Neural cell (in vitro differentiated cells): ENCODE results near the gene LSM6. TPM values are rescaled to one million over a fixed set of nuclear protein-coding genes. Genes with fewer than 3 reads are reported as not detected.

Experiments used
- H2AFZ ChIP-seq: fragments of 200-600, 300-800 bp; sonication (generic), shearing (Covaris generic); 2 replicates; pipeline ENCODE4 v1.6.0; 2014; ENCODE audit warnings: low read depth, mild to moderate bottlenecking, antibody characterized with exemption, low read length, moderate library complexity
- H3F3A ChIP-seq: fragments of 200-600 bp; shearing (Covaris generic); 2 replicates; pipeline ENCODE4 v1.6.1; 2016; ENCODE audit warnings: mild to moderate bottlenecking, moderate library complexity, mixed read lengths, antibody characterized with exemption, low read length; ENCODE audit not compliant: insufficient read depth, poor library complexity, severe bottlenecking
- H3K27ac ChIP-seq: fragments of 200-600, 300-800 bp; sonication (generic), shearing (Covaris generic); 2 replicates; pipeline ENCODE4 v1.5.1; 2014; ENCODE audit warnings: mild to moderate bottlenecking, low read length, moderate library complexity
- H3K27me3 ChIP-seq: fragments of 300-800, 200-600 bp; sonication (generic), shearing (Covaris generic); 2 replicates; pipeline ENCODE4 v1.6.0; 2014; ENCODE audit warnings: mild to moderate bottlenecking, low read depth, low read length, moderate library complexity; ENCODE audit not compliant: insufficient read depth
- H3K36me3 ChIP-seq: fragments of 300-800, 200-600 bp; sonication (generic), shearing (Covaris generic); 2 replicates; pipeline ENCODE4 v1.5.1; 2014; ENCODE audit warnings: mild to moderate bottlenecking, antibody characterized with exemption, low read length, moderate library complexity; ENCODE audit not compliant: insufficient read depth
- H3K4me2 ChIP-seq: fragments of 300-800, 200-600 bp; sonication (generic), shearing (Covaris generic); 2 replicates; pipeline ENCODE4 v1.6.0; 2014; ENCODE audit warnings: mild to moderate bottlenecking, low read length
- H3K4me3 ChIP-seq: fragments of 300-800, 200-600 bp; sonication (generic), shearing (Covaris generic); 2 replicates; pipeline ENCODE4 v1.5.1; 2014; ENCODE audit warnings: mild to moderate bottlenecking, low read length, moderate library complexity
- H3K79me2 ChIP-seq: fragments of 200-600 bp; shearing (Covaris generic); replicated peaks from 2 replicates; pipeline ENCODE4 v1.6.0; 2014; ENCODE audit warnings: mild to moderate bottlenecking, low read length, moderate library complexity; ENCODE audit not compliant: insufficient read depth
- H3K9ac ChIP-seq: fragments of 300-800, 200-600 bp; sonication (generic), shearing (Covaris generic); 2 replicates; pipeline ENCODE4 v1.6.1; 2016; ENCODE audit warnings: mild to moderate bottlenecking, low read length, mixed read lengths
- H3K9me2 ChIP-seq: fragments of 200-600 bp; shearing (Covaris generic); 2 replicates; pipeline ENCODE4 v1.6.1; 2016; ENCODE audit warnings: mild to moderate bottlenecking, low read length, mixed read lengths; ENCODE audit not compliant: insufficient read depth
- H3K9me3 ChIP-seq: fragments of 200-600, 300-800 bp; sonication (generic), shearing (Covaris generic); 2 replicates; pipeline ENCODE4 v1.6.1; 2016; ENCODE audit warnings: mild to moderate bottlenecking, mixed run types, low read length, moderate library complexity, mixed read lengths
- H4K20me1 ChIP-seq: fragments of 200-600 bp; shearing (Covaris generic); 2 replicates; pipeline ENCODE4 v1.6.1; 2016; ENCODE audit warnings: mild to moderate bottlenecking, mixed run types; ENCODE audit not compliant: insufficient read depth
- EP300 ChIP-seq: fragments of 450-650 bp; conservative IDR thresholded peaks from 2 replicates; pipeline ENCODE4 v1.6.1; 2014; ENCODE audit warnings: antibody characterized with exemption, mild to moderate bottlenecking, moderate library complexity; ENCODE audit not compliant: poor library complexity, severe bottlenecking
- EZH2 ChIP-seq: fragments of 200-600, 300-800 bp; shearing (Covaris generic), sonication (generic); IDR thresholded peaks from 2 replicates; pipeline ENCODE4 v1.6.1; 2014; ENCODE audit warnings: antibody characterized with exemption, low read length, borderline replicate concordance, mild to moderate bottlenecking; ENCODE audit not compliant: insufficient read depth, poor library complexity, severe bottlenecking
- MXI1 ChIP-seq: fragments of 450-650 bp; conservative IDR thresholded peaks from 2 replicates; pipeline ENCODE4 v1.6.1; 2014; ENCODE audit warnings: antibody characterized with exemption, mild to moderate bottlenecking; ENCODE audit not compliant: poor library complexity, severe bottlenecking
- POLR2AphosphoS5 ChIP-seq: IDR thresholded peaks from 2 replicates; pipeline ENCODE4 v1.6.1; 2012
- RAD21 ChIP-seq: fragments of 450-650 bp; conservative IDR thresholded peaks from 2 replicates; pipeline ENCODE4 v1.6.1; 2014; ENCODE audit warnings: antibody characterized with exemption, mild to moderate bottlenecking, moderate library complexity
- SMC3 ChIP-seq: fragments of 450-650 bp; conservative IDR thresholded peaks from 2 replicates; pipeline ENCODE4 v1.6.1; 2014; ENCODE audit warnings: antibody characterized with exemption, mild to moderate bottlenecking, moderate library complexity; ENCODE audit not compliant: poor library complexity
- TAF1 ChIP-seq: IDR thresholded peaks from 2 replicates; pipeline ENCODE4 v1.6.1; 2012; ENCODE audit warnings: low read depth
- polyA plus RNA-seq: library from polyadenylated mRNA; depleted of rRNA; stranded (reverse); fragments of >200 nt; gene quantifications from 2 replicates; pipeline ENCODE4 v1.2.3, GENCODE V29; 2014
- TF ChIP-seq, protein P1 (sequence below): fragments of 450-650 bp; IDR thresholded peaks from 2 replicates; pipeline ENCODE4 v1.5.1; 2014; ENCODE audit warnings: antibody characterized with exemption, mild to moderate bottlenecking, moderate library complexity; ENCODE audit not compliant: poor library complexity, severe bottlenecking
- TF ChIP-seq, protein P2 (sequence below): IDR thresholded peaks from 2 replicates; pipeline ENCODE4 v1.6.1; 2012; ENCODE audit warnings: borderline replicate concordance

The LSM6 gene
- polyA plus RNA-seq, 1 donor from 2014 or later = 123 TPM

DNA sequence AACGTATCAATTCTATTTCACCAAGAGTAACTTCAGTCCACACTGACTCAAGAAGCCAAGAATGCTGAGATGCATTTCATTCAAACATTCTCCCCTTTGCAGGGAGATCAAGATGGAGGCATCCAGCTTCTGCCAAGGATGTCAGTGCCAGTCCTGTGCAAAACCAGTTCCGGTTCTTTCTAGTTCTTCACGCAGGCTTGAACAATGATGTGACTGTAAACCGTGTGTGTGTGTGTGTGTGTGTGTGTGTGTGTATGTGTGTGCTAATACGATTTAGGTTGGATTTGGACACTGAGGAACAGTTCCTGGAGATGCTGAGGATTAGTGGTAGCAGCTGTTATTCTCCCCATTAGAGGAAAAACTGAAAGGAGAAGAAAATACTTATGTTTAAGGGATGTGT, 38.7 kb downstream of the LSM6 start, which contains the start of gene REELD1:
Gene REELD1 (plus strand): TSS at position 301 of the 400 bp plus-strand sequence. CDS start 2,415 bp downstream, outside the sequence.
- Histone ChIP-seq H3K4me2 (no peak within 1 kb of the TSS), H3K79me2 (no peaks in the 10 kb centered on the region), H3K27me3 (no peaks in the 10 kb centered on the region), H3F3A (no peaks in the 10 kb centered on the region), H4K20me1 (no peaks in the 10 kb centered on the region), H3K9ac (no peak within 1 kb of the TSS), H3K27ac (no peak within 1 kb of the TSS), H3K36me3 (no peaks in the 10 kb centered on the region), H3K9me3 (no peaks in the 10 kb centered on the region), H2AFZ (no peak within 1 kb of the TSS), H3K4me3 (no peak within 1 kb of the TSS), H3K9me2 (no peaks in the 10 kb centered on the region)
- no peak for TF ChIP-seq MXI1
- TF ChIP-seq TAF1 = no peak
- no peak for TF ChIP-seq EZH2
- TF ChIP-seq, protein P1, sequence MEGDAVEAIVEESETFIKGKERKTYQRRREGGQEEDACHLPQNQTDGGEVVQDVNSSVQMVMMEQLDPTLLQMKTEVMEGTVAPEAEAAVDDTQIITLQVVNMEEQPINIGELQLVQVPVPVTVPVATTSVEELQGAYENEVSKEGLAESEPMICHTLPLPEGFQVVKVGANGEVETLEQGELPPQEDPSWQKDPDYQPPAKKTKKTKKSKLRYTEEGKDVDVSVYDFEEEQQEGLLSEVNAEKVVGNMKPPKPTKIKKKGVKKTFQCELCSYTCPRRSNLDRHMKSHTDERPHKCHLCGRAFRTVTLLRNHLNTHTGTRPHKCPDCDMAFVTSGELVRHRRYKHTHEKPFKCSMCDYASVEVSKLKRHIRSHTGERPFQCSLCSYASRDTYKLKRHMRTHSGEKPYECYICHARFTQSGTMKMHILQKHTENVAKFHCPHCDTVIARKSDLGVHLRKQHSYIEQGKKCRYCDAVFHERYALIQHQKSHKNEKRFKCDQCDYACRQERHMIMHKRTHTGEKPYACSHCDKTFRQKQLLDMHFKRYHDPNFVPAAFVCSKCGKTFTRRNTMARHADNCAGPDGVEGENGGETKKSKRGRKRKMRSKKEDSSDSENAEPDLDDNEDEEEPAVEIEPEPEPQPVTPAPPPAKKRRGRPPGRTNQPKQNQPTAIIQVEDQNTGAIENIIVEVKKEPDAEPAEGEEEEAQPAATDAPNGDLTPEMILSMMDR = no peak
- TF ChIP-seq POLR2AphosphoS5 = no peak
- no peak for TF ChIP-seq EP300
- TF ChIP-seq, protein P2, sequence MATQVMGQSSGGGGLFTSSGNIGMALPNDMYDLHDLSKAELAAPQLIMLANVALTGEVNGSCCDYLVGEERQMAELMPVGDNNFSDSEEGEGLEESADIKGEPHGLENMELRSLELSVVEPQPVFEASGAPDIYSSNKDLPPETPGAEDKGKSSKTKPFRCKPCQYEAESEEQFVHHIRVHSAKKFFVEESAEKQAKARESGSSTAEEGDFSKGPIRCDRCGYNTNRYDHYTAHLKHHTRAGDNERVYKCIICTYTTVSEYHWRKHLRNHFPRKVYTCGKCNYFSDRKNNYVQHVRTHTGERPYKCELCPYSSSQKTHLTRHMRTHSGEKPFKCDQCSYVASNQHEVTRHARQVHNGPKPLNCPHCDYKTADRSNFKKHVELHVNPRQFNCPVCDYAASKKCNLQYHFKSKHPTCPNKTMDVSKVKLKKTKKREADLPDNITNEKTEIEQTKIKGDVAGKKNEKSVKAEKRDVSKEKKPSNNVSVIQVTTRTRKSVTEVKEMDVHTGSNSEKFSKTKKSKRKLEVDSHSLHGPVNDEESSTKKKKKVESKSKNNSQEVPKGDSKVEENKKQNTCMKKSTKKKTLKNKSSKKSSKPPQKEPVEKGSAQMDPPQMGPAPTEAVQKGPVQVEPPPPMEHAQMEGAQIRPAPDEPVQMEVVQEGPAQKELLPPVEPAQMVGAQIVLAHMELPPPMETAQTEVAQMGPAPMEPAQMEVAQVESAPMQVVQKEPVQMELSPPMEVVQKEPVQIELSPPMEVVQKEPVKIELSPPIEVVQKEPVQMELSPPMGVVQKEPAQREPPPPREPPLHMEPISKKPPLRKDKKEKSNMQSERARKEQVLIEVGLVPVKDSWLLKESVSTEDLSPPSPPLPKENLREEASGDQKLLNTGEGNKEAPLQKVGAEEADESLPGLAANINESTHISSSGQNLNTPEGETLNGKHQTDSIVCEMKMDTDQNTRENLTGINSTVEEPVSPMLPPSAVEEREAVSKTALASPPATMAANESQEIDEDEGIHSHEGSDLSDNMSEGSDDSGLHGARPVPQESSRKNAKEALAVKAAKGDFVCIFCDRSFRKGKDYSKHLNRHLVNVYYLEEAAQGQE = no peak
- no peak for TF ChIP-seq RAD21
- no peak for TF ChIP-seq SMC3

DNA sequence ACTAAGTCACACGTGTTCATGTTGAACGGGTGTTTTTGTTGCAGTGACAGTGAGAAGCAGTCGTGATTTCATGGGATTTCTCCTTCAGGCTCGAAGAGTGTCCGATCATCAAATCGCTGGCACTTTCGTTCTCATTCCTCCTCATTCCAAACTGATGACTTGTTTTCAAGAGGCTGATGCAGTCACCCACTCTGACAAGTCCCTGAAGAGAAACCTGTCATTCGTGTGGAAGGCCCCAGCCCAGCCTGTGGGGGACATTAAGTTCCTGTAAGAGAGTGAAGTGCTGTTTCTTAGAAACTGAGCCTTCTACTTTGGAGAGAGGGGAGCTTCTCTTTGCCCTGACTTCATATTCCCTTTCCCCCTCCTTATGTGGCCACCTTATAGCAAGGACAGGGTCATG, 46.8 kb downstream of the LSM6 start:
- Histone ChIP-seq H3K27ac (no peak overlapping the region), H4K20me1 (no peaks in the 10 kb centered on the region), H3K4me3 (no peak overlapping the region), H3K9ac (no peak overlapping the region), H3K9me2 (no peaks in the 10 kb centered on the region), H3K27me3 (no peaks in the 10 kb centered on the region), H3K36me3 (no peaks in the 10 kb centered on the region), H3K79me2 (no peaks in the 10 kb centered on the region), H2AFZ (no peak overlapping the region), H3K9me3 (no peaks in the 10 kb centered on the region), H3K4me2 (no peak overlapping the region), H3F3A (no peaks in the 10 kb centered on the region)
- TF ChIP-seq SMC3 (no peak), MXI1 (no peak), EZH2 (no peak)
